H4 (cell line): ENCODE data around the gene HJV. TPM values are rescaled to one million over a fixed set of nuclear protein-coding genes. Genes with fewer than 3 reads are reported as not detected.
A peak's percentile ranks its signal among the peaks of the same experiment; 100 is the strongest.
"Not testable (repeated sequence)": the region's sequence is repeated elsewhere in the genome, so short reads cannot be mapped to it uniquely, and the experiment has no call there.

Source experiments
- DNase-seq: peaks from one replicate; pipeline ENCODE4 v3.0.0-alpha.2; 2015; ENCODE audit warnings: low spot score
- total RNA-seq: library from RNA; depleted of rRNA; stranded (reverse); fragments of >200 nt; shearing (Covaris generic); gene quantifications from 2 replicates; pipeline ENCODE4 v1.2.3, GENCODE V29; 2014; rRNA removed

HJV gene, protein sequence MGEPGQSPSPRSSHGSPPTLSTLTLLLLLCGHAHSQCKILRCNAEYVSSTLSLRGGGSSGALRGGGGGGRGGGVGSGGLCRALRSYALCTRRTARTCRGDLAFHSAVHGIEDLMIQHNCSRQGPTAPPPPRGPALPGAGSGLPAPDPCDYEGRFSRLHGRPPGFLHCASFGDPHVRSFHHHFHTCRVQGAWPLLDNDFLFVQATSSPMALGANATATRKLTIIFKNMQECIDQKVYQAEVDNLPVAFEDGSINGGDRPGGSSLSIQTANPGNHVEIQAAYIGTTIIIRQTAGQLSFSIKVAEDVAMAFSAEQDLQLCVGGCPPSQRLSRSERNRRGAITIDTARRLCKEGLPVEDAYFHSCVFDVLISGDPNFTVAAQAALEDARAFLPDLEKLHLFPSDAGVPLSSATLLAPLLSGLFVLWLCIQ
- total RNA-seq: not detected in 2 replicates

DNA sequence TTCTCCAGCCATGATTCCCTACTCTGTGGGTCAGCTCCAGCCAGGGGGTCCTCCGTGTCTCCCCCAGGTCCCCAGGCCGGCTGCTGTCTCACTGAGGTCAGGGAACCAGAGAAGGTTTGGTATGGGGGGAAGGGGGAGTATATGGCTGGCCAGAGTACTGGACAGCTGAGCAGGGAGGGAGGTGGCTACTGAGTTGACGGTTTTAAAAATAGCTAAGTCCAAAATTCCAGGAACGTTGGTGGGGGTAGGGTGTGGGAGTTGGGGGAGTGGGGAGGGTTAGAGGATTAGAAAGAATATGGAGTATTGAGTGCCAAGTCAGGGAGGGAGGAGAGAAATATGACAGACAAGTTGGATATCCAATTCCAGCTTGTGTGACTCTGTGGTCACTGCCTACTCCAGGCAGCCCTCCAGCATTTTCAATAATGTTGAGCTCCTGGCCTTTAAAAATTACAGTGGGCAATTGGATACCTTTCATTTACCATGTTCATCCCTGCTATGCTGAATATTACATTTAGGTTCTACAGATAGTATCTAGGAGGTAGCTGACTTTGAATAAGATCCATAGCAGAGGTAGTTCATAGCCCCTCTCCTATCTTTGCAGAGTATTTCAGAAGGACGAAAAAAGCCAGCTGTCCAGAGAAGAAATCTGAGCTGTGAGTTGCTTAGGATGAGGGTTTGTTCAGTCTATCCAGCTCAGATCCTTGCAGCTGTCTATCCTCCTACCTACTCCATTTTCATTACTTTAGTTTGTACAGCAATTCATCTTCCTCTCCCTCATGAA lies at the start of gene HJV:
HJV (minus strand) TSS at position 114 of the 781 bp plus-strand sequence. CDS start 1,504 bp downstream, outside the sequence.
- DNase-seq: no peak

DNA sequence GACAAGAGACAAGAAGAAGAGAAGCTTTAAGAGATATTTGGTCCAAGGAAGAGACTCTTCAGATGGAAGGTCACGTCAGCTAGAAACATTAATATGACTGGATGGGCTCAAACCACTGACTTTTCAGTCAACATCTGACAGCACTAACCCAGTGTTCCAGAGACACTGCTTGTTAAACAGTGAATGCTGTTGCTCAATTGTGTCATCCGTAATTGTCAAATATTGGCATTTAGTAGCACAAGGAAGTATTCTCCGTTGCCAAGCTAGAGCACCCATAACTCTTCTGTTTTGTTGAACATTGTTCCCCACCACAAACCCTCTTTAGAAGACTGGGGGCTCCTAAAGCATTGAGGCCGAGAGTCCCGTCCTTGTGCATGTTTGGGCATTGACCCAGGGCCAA lies 37.6 kb upstream of the HJV start:
- not testable (repeated sequence) for DNase-seq

DNA sequence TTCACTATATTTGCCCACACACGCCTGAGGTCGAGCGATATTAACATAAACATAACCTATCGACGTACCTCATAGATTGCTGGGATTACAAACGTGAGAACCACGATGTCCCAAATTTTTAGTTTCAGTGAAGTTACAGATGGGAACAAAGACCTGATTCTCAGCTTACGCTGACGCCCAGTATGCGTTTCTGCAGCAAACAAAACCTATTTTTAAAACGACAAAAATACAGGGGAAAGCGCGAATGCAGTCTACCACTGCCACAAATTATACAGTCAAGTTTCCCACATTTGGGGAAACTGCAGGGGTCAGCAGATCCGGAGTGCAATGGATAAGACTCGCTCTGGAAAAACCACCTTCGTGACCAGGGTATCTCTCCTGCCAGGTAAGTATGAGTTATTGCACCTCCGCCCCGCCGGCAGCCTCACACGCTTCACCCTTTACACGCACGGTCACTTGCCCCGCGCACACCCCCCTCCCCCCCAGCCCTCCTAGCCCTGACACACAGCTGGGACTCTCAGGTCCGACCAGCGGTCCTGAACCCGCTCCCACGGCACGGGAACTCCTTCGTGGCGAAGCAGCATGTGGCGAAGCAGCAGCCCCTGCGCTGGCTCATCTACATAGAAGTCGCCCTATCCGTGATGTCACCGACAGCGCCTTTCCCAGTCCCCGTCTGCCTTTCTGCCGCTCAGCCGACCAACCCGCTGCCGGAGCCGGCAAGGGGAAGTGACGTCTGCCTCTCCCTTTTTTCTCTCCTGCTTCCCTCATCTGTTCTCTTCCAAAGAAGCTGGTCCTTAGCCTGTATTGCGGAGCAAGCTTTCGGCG lies 30.5 kb upstream of the HJV start:
- DNase-seq: peak; percentile 95

DNA sequence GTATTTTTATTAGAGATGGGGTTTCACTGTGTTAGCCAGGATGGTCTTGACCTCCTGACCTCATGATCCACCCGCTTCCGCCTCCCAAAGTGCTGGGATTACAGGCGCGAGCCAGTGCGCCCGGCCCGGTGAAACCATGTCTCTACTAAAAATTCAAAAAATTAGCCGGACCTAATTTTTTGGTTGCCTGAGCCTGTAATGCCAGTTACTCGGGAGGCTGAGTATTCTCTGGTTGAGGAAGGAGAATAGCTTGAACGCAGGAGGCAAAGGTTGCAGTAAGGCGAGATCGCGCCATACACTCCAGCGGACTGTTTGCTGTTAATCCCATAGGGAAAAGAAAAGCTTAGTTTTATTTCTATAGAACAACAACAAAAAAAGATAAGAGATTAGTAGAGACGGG lies 29.9 kb upstream of the HJV start:
- no peak for DNase-seq

DNA sequence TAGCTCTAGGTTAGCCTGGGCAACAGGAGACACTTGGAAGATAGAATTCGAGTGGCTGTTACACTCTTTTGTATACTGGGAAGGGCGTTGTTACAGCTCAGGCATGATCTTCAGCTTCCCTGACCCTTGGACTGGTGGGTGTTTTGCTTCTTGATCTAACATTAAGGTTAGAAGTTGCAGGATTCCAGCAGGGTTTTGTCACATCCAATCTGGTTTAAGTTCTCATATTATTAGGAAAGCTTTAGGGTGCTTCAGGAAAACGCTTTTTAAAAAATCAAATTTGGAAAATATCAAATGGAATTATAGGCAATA lies 29.1 kb upstream of the HJV start:
- not testable (repeated sequence) for DNase-seq

DNA sequence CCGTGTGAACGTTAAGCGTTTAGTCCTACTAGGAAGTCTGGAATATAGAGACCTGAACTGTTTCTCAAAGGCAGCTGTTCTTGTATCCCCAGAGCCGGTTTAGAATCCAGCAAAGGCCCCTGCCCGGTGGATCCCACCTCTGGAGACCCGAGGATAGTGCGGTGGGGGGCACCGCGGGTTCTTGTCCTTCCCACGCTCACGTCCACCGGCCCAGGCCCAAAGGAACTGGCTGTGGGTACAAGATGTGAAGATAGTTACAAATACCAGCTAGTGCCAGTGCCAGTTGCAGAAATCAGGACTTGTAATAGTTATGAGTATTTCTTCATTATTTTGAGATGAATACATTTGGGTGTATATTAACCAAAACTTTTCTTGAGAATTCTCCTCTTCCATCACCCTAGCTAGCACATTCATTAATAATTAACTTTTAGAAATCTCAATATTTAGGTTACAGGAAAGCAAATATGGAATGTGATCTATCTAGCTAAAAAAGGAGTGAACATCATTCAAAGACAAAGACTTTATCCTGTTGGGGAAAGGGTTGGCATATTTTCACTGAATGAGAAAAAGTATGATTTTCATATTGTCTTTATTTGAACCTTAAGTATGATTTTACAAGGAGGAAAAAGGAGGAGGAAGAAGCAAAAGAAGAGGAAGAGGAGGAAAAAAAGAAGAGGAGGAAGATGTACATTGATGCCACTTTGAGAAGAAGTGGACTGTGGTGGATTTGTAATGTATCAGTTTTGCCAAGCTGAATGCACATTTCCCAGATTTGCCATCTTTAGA lies 28.5 kb upstream of the HJV start:
- DNase-seq: not testable (repeated sequence)

DNA sequence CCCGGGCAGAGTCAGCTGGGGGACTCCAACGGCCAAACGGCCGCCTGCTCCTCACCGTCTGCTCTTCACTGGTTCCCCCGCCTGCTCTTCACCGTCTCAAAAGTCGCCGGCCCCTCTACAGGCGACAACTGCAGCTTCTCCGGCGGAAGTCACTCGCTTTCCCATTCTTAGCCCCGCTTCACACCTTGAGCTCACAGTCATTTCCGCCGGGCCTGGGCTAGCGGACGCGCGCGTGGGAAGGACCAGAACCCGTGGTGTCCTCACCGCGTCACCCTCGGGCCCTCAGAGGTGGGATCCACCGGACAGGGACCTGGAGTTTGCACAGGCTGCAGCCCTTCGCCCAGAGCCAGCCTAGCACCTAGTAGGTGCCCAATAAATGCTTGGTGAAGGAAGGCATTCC lies 27.9 kb upstream of the HJV start:
- DNase-seq: no peak

DNA sequence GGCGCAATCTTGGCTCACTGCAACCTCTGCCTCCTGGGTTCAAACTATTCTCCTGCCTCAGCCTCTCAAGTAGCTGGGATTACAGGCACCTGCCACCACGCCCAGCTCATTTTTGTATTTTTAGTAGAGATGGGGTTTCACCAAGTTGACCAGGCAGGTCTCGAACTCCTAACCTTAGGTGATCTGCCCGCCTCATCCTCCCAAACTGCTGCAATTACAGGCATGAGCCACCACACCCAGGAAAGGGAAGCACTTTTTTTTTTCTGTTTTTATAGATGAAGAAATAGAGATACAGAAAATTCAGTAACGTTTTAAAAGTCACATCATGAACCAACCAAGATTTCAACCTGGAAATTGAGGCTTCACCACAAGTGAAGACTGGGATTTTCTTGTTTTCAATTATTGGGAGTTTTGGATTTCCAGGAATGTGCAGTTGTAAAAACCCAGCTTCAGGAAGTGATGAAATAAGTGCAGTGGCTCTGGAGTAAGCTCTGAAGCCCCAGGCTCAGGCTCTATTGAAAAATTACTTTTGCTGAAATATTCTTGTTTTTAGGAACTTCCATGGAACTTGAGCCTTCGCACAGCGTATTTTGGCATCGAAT lies 27.1 kb upstream of the HJV start:
- DNase-seq: not testable (repeated sequence)

DNA sequence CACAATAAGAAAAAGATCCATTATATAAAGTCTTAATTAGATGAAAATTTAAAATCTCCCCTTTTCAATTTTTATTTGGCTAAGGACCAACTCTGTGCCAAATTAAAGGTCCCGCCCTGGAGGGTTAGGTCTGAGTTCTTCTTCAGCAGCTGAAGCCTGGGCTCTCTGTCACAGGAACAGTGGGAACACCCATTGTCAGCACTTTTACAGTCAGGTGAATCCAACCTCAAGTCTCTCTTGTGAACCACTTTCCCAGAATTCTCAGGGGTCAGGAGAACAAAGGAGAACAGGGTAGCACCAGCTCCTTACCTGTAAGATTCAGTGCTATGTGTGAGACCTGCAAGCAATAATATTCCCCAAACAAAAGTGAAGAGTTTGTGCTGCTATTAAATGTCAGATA lies 25.1 kb upstream of the HJV start:
- DNase-seq: no peak

DNA sequence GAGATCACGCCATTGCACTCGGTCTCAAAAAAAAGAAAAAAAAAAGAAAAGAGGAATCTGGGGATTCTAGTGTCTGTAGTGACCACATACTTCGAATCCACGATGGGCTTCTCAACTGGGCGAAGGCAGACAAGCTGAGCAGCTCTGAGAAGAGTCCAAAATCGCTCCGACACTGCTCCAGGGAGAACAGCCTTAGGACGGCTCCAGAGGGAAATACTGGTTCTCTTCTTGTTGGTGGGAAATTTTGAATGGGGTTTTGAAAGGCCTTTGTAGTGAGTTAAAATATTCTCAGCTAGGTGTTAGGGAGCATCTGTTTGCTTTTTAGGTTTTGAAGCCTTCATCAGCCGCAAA lies 18.3 kb upstream of the HJV start:
- no peak for DNase-seq

DNA sequence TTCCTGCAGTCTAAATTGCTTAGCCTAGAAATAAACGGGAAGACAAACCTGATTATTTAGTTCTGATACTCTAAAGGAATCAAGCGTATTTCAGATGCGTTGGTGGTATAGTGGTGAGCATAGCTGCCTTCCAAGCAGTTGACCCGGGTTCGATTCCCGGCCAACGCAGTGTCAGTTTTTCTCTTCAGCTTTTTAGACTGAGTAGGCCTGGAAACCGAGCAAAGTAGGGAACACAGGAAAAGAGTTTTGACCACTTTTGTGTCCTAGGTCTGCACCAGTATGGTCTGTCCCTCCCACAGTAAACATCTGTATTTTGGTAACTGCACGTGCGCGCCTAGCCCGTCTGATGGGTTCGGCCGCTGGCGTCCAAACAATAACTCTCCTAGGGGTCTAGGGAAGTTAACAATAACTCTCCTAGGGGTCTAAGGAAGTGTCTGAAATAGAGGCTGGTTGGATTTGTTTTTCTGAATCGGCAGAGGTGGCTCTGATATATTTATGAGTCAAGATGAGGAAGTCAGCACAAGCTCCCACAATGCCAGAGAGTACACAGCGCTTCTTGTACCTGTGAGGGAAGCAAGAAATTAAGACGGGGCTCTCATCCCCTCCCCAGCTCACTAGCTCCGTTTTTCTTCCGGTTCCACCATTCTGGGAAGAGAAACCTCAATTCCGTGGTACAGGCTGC lies 15.6 kb upstream of the HJV start:
- peak; percentile 88 for DNase-seq

DNA sequence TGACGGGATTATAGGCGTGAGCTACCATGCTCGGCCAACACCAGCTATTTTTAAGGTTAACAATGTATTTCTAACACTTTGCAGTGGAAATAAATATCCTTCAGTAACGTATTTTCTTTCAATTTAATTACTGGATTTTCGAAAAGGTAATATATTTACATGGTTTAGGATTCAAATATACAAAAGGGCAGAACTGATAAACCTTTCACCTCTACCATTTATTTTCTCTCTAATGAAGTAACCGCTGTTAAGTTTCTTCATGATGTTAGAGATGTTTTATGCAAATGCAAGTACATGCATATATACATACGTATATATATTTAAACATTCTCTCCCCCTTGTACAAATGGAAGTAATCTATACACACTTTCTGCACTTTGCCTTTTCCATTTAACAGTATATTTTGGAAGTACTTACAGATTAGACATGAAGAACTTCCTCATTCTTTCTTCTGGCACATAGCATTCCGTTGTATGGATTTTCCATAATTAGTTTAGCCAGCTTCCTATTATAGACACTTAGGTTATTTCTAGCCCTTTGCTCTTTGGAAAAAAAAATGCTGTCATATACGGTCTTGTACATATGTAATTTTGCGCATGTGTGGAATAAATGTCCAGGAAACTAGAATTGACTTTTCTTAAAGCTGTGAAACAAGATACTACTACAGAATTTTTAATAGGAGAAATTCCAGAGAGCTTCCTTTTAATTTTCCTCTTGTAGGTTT lies 14.9 kb upstream of the HJV start:
- DNase-seq: no peak

DNA sequence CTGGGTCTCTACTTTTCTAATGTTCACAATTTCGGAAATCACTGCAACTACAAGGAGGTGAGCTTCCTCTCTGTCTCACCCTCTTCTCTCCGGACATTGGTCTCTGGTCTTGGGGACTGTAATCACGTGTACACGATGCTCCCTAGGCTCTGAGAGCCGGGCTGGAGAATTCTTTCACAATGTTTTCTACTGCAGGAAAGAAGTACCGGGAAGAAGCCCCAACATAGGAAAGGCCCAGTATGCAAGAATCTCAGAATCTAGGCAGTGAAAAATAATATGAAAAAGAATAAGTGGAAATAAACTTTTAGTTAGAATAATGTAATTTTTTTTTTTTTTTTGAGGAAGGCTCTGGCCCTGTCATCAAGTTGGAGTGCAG lies 13.5 kb upstream of the HJV start:
- peak; percentile 27 for DNase-seq

DNA sequence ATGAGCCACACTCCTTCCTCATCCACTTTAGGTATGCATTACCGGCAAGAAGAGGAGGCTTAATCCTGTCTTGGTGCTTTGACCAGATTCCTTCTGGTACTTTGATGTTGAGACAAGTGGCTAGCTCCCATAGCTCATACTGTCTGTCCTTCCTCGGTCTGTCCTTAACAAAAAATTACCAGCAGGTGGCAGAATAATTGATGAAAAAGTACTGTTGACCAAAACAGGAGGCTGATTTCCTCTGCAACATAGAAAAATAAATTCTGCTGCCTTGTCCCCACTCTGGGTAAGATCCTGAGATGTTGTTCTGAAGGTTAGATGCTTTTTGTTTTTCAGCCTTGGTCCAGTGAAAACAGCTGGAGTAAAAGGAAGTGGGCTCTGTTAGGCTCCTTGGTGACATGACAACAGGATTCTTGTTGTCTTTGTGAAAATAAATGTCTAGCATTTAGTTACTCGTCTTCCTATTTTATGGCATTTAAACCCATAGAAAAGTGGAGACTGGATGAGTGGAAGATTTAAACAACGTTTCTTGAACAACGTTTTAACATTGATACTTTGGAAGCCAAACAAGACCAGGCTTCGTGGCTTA lies 11.2 kb upstream of the HJV start:
- DNase-seq: peak; percentile 61

DNA sequence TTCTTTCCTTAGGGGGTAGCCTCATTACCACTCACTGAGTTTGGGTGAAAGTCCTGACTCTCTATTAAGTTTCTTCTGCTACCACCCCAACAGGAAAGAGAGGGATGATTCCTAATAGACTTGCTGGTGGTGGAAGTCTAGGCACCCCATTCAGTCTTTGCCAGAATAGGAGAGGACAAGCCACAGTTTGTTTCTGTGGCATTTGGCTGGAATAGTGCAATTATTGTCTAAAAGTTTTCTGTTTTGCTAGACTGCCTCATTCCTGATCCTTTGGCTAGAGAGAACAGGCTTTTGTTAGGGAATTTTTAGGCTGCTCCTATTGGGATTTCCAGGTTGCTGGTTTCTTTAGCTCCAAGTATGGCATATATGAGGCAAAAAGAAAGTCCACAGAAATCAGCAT lies 9.9 kb upstream of the HJV start:
- DNase-seq: no peak

DNA sequence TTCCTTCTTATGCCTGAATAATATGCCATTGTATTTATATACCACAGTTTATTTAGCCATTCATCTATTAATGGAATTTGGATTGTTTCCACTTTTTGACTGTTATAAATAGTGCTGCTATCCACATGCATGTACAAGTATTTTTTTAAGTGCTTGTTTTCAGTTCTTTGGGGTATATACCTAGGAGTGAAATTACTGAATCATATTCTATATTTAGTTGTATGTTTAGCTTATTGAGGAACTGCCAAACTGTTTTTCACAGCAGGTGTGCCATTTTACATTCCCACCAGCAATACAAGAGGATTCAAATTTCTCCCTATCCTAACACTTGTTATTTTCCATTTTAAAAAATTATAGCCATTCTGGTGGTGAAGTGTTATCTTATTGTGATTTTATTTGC lies 7.6 kb upstream of the HJV start:
- no peak for DNase-seq

DNA sequence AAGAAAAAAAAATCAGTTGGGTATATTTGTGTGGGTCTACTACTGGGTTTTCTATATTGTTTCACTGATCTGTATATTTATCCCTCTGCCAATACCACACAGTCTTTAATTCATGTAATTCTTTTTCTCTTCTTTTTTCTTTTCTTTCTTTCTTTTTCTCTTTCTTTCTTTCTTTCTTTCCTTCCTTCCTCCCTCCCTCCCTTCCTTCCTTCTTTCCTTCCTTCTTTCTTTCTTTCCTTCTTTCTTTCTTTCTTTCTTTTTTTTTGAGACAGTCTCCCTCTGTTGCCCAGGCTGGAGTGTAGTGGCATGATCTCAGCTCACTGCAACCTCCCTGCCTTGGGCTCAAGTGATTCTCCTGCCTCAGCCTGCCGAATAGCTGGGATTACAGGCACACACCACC lies 5.1 kb upstream of the HJV start:
- DNase-seq: not testable (repeated sequence)

DNA sequence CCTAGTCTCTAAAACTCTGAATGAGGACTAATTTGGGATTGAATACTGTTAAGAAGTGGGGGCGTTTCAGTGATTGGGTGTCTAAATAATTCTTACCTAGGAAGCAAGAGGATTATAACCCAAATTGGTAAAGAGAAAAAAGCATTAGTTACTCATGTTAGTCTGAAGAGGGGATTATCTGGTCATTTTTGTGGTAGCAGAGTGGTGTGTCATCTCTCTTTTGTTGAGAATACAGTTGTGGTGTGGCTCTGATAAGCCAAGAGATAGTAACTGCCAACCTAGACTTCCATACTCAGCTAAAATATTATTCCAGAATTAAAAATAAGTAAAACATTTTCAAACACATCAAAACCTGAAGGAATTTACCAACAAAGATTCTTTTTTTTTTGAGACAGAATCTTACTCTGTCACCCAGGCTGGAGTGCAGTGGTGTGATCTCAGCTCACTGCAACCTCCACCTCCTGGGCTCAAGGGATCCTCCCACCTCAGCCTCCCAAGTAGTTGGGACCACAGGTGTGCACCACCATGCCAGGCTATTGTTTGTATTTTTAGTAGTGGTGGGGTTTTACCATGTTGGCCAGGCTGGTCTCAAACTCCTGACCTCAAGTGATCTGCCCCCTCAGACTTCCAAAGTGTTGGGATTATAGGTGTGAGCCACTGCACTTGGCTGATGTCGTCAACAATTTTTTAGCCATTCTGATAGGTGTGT lies 4.4 kb upstream of the HJV start:
- DNase-seq: not testable (repeated sequence)
